Measurements from ENCODE around the gene COL9A3.

Gene COL9A3

GRCh38 chr20:62820962-62821725 is 4.3 kb downstream of the COL9A3 start:
- in situ Hi-C loops (cut with MboI; ENCODE audit: low sequenced_read_pairs), result no loop called here

DNA sequence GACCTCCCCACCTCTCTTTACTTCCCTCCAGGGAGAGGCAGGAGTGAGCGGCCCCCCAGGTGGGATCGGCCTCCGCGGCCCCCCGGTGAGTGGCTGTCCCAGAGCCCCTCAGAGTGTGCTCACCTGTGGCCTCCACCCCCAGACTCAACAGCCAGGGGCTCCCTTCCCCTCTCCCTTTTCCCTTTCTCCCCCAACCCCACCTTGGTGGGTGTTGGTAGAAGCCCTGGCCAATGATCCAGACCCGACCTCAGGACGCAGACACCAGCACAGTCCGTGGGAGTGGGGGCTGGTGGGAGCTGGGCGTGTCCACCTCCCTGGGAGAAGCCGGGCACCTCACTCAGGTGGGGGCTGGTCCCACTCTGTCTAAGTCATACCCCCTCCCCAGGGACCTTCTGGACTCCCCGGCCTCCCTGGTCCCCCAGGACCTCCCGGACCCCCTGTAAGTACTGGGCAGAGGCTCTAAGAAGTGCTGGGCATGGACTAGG is 4.9 kb downstream of the COL9A3 start:
- in situ Hi-C loops (cut with MboI; ENCODE audit: low sequenced_read_pairs), result no loop called here

DNA sequence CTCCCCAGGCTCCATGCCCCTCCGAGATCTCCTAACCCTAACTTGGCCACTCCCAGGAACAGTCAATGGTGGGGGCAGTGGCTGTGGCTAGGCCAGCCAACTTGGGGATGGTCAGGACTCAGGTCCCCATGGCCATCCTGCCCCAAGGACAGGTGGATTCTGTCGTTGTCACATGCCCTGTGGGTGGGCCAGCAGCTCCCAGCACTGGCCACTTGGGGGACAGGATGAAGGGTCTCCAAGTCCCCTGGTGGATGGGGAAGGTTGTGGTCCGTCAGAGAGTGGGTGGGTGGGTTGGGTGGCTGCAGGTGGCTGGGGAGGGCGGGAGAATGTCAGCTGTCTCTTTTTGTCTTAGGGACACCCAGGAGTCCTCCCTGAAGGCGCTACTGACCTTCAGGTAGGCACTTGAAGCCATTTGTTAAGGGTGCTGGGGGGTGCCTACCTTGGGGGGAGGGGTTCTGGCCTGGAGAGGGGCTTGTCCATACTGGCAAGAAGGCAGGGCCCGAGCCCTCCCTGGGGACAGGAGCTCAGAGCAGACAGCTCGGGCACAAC is 5.5 kb downstream of the COL9A3 start:
- in situ Hi-C loops (cut with MboI; ENCODE audit: low sequenced_read_pairs), result no loop called here

- in situ Hi-C loops (cut with MboI; ENCODE audit: low sequenced_read_pairs), result no loop called here
Measured at GRCh38 chr20:62822788-62823651, 6.2 kb downstream of the COL9A3 start.

DNA sequence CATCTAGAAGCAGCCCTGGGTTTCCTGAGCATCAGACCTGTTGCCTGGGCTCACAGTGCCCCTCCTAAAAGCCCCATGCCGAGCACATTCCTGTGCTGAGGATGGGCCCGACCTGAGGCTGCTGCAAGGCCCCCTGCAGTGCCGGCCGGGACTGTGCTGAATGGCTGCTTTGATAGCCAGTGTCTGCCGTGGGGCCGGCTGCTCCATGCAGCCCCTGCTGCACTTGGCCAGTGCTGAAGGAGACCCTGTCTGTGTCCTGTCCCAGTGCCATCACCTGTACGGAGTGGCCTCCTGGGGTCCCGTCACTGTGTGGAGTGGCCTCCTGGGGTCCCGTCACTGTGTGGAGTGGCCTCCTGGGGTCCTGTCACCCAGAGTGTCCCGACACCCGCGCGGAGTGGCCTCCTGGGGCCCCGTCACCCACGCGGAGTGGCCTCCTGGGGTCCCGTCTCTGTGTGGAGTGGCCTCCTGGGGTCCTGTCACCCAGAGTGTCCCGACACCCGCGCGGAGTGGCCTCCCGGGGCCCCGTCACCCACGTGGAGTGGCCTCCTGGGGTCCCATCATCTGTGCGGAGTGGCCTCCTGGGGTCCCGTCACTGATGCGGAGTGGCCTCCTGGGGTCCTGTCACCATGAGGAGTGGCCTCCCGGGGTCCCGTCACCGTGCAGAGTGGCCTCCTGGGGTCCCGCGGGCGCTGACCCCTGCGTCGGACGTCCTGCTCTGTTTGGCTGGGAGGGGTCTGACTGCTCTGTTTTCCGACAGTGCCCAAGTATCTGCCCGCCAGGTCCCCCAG is 7.0 kb downstream of the COL9A3 start:
- in situ Hi-C loops (cut with MboI; ENCODE audit: low sequenced_read_pairs), result no loop called here

- in situ Hi-C loops (cut with MboI; ENCODE audit: low sequenced_read_pairs), result no loop called here
Measured at GRCh38 chr20:62824476-62825332, 7.9 kb downstream of the COL9A3 start.

DNA sequence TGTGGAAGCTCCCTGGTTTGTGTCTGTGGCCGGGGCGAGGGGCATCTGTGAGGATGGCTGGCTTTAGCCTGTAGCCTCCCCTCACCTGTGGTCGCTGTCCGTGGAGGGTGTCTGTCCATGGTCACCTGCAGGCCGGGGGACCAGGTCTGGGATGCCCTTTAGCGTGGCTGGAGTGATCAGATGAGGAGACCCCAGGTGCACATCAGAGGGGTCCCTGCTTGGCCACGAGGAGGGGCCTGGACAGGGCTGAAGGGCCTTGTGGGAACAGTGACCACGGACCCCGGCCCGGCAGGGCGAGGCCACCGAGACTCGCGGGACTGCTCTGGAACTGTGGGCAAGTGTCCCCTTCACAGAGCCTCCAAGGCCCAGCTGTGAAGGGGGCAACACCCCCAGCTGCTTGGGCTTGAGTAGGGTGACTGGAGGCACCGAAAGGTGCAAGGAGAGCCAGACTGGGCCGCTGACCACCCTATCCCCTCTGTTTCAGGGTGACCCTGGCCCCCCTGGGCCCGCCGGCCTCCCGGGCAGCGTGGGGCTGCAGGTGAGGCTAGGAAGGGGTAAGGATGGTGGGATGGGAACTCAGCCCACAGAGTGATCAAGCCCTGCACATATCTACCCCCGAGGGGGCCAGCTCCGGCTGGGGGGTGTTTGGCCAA is 8.6 kb downstream of the COL9A3 start:
- in situ Hi-C loops (cut with MboI; ENCODE audit: low sequenced_read_pairs), result no loop called here

GRCh38 chr20:62825986-62826645 is 9.3 kb downstream of the COL9A3 start:
- in situ Hi-C loops (cut with MboI; ENCODE audit: low sequenced_read_pairs), result no loop called here

DNA sequence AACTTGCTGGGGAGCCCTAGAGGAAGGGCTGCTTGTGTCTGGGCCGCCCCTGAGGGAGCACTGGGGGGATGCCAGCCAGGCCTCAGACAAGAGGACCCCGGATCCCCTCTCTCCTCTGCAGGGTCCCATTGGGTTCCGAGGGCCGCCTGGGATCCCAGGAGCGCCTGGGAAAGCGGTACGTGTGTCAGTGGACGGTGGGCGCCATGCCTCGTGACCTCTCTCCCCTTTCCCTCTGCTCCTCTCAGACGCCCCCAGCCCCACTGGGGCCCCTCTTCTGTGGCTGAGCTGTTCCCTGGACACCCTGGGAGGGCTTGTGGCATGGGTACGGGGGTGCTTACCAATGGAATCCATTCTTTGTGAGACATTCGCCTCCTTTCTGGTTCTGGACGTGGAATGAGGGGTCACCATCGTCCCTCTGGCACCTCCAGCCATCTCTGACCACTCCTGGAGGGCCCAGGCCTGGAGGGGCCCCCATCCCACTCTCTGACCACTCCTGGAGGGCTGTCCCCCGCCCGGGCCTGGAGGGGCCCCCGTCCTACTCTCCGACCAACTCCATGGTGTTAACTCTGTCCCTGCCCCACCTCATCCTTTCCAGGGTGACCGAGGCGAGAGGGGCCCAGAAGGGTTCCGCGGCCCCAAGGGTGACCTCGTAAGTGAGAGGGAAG is 9.9 kb downstream of the COL9A3 start:
- in situ Hi-C loops (cut with MboI; ENCODE audit: low sequenced_read_pairs), result no loop called here

GRCh38 chr20:62827311-62828038 is 10.6 kb downstream of the COL9A3 start:
- in situ Hi-C loops (cut with MboI; ENCODE audit: low sequenced_read_pairs), result no loop called here

GRCh38 chr20:62828051-62828450 is 11.2 kb downstream of the COL9A3 start:
- in situ Hi-C loops (cut with MboI; ENCODE audit: low sequenced_read_pairs), result no loop called here

DNA sequence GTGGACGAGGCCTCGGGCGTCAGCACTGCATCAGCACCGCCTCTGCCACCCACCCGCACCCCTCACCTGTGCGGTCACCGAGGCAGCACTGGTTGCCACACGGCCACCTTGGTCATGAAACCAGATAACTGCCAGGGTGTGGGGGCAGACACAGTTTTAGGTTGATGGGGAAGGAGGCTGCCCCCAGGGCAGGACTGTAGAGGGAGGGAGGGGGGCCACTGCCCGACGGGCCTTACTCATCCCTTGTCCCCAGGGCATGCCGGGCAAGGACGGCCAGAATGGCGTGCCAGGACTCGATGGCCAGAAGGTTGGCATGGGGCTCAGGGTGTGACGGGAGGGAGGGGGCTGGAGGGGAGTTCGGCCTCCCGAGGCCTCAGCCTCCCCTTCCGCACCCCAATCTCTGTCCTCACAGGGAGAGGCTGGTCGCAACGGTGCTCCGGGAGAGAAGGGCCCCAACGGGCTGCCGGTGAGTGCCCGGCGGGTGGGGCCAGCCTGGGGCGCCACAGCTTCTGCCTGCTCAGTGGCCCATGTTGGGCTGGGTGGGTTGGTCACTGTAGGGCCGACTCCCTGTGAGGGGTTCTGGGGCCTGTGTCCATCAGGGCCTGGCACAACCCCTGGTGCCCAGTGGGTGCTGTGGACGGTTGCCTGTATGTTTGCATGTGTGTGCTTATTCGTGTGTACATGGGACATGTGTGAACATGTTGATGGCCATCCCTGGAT is 11.8 kb downstream of the COL9A3 start:
- in situ Hi-C loops (cut with MboI; ENCODE audit: low sequenced_read_pairs), result no loop called here

DNA sequence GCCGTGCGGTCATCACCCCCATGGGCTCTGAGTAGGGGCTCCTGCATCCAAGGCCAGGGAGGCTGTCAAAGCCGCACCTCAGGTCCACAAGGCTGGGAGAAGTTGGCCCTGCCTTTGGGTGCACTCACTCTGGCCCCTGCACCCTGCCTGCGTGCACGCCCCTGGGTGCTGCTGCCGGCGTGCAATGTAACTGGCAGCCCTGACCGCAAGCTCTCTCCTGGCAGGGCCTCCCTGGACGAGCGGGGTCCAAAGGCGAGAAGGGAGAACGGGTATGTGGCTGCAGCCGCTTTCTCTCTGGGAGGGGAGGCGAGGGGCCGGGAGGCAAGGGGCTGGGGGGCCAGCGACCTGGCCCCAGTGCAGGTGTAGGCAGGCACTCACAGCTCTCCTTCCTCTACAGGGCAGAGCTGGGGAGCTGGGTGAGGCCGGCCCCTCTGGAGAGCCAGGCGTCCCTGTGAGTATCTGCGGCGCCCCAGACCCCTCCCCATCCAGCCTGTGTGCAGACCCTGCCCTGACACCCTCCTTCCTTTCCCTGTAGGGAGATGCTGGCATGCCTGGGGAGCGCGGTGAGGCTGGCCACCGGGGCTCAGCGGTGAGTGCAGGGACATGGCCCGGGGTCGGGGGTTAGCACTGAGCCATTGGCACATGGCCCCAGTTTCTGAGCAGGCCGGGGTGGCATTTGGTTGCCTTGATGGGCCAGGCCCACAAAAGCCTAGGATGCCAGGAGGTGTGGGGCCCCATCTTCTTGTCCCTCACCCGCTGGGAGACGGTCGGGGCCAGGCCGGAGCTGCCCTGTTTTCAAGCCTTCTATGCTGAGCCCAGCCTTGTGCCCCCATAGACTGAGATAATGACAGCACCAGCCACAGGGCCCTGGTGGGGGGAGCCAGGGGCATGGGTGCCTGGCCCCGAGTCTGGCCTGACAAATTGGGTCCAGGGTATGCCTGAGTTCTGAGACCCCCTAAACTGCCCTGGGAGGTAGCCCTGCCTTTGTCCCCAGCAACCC is 12.7 kb downstream of the COL9A3 start:
- in situ Hi-C loops (cut with MboI; ENCODE audit: low sequenced_read_pairs), result no loop called here

- in situ Hi-C loops (cut with MboI; ENCODE audit: low sequenced_read_pairs), result no loop called here
Measured at GRCh38 chr20:62830251-62830650, 13.4 kb downstream of the COL9A3 start.

GRCh38 chr20:62830821-62831220 is 14.0 kb downstream of the COL9A3 start:
- in situ Hi-C loops (cut with MboI; ENCODE audit: low sequenced_read_pairs), result no loop called here

DNA sequence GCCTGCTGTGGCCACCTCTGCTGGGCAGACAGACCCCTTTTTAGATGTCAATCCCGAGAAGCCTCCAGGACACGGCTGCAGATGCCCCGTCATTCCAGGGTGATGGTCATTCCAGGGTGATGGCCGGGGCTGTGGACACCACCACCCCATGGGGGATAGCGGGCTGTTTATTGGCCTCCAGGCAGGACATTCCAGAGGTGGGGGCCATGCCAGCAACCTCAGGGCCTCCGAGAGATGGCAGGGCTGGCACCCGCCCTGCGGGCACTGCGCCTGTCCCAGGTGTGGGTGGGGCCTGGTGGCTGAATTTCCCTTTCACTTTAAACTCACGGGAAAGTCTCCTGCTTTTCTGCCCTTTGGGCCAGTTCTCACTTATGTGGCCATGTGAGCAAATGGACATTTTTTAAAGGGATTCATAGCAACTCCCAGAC is 14.5 kb downstream of the COL9A3 start:
- in situ Hi-C loops (cut with MboI; ENCODE audit: low sequenced_read_pairs), result no loop called here

Measured in HL-60/S4 (cell line).